ENCODE data around the gene CFAP299. TPM values are rescaled to one million over a fixed set of nuclear protein-coding genes. Genes with fewer than 3 reads are reported as not detected.

CFAP299 gene
- total RNA-seq, 2 experiments from 2014 or later = 0.63 to 3.7 TPM

GRCh38 chr4:80989921-80990544 is 654.5 kb downstream of the CFAP299 start:
- peak; percentile 87 for DNase-seq (ENCODE audit: low spot score)
- Histone ChIP-seq H3K36me3 (ENCODE audit: insufficient read depth, low read length) (peaks cover 52% of the 10 kb centered on the region), H2AFZ (ENCODE audit: low read length) (peak overlapping the region; percentile 60; the same call in 1 of the 2 replicates), H3K9me3 (ENCODE audit: low read length) (peaks cover 55% of the 10 kb centered on the region), H3K4me2 (ENCODE audit: low read length) (peak overlapping the region; percentile 55), H3K9me2 (ENCODE audit: insufficient read depth, low read length) (no peaks in the 10 kb centered on the region), H3K79me2 (ENCODE audit: insufficient read depth, low read depth, low read length) (no peaks in the 10 kb centered on the region), H3K27ac (ENCODE audit: low read depth, low read length, poor library complexity, severe bottlenecking) (peak overlapping the region; percentile 97), H3K4me3 (ENCODE audit: low read depth, low read length, poor library complexity, severe bottlenecking) (peak overlapping the region; percentile 5), H3K4me1 (ENCODE audit: insufficient read depth, low read length, poor library complexity, severe bottlenecking) (peaks cover 45% of the 10 kb centered on the region), H4K20me1 (ENCODE audit: insufficient read depth, low read length) (no peaks in the 10 kb centered on the region)
- no TSS peak for BruUV-seq (replicated peaks)
- CTCF ChIA-PET (ENCODE audit: unreplicated experiment) = interaction anchor here (0.6 to 2.4 kb wide), 9 partner anchors 15 to 377 kb away, joined by 3 to 19 read pairs (median 3); partner anchors contain the start of gene BMP3
- TF ChIP-seq EZH2phosphoT487 (IDR thresholded peaks at IDR 0.05; ENCODE audit: borderline replicate concordance, low read depth, low read length) (no peak), CTCF (conservative IDR thresholded peaks at IDR 0.05; ENCODE audit: low read length) (peak; percentile 93)
- intact Hi-C loops (cut with micrococcal nuclease; ENCODE audit: unreplicated experiment) = loop anchor here (1.0 kb wide), 6 partner anchors 49 to 628 kb away; no protein-coding TSS in a partner anchor
- POLR2A ChIA-PET = interaction anchor here (0.6 to 8.6 kb wide), 14 partner anchors 14 to 626 kb away, joined by 3 to 98 read pairs (median 4); partner anchors contain the start of gene BMP3

GRCh38 chr4:80990851-80991250 is 655.3 kb downstream of the CFAP299 start:
- POLR2A ChIA-PET = interaction anchor here (0.6 to 8.6 kb wide), 16 partner anchors 10 to 627 kb away, joined by 3 to 98 read pairs (median 5); partner anchors contain the start of gene BMP3
- H2AFZ ChIP-seq (ENCODE audit: low read length) = peak overlapping the region; percentile 60; the same call in 1 of the 2 replicates
- TF ChIP-seq EZH2phosphoT487 (IDR thresholded peaks at IDR 0.05; ENCODE audit: borderline replicate concordance, low read depth, low read length) (no peak), CTCF (conservative IDR thresholded peaks at IDR 0.05; ENCODE audit: low read length) (peak; percentile 46)
- no peaks in the 10 kb centered on the region for H3K79me2 ChIP-seq (ENCODE audit: insufficient read depth, low read depth, low read length)
- no TSS peak for BruUV-seq (replicated peaks)
- no peaks in the 10 kb centered on the region for H4K20me1 ChIP-seq (ENCODE audit: insufficient read depth, low read length)
- peaks cover 52% of the 10 kb centered on the region for H3K36me3 ChIP-seq (ENCODE audit: insufficient read depth, low read length)
- no peaks in the 10 kb centered on the region for H3K9me2 ChIP-seq (ENCODE audit: insufficient read depth, low read length)
- peak; percentile 98 for DNase-seq (ENCODE audit: low spot score)
- no peak overlapping the region for H3K4me3 ChIP-seq (ENCODE audit: low read depth, low read length, poor library complexity, severe bottlenecking)
- intact Hi-C loops (cut with micrococcal nuclease; ENCODE audit: unreplicated experiment) = loop anchor here (1.0 kb wide), 10 partner anchors 12 to 629 kb away; no protein-coding TSS in a partner anchor
- H3K4me2 ChIP-seq (ENCODE audit: low read length) = peak overlapping the region; percentile 55
- peaks cover 45% of the 10 kb centered on the region for H3K4me1 ChIP-seq (ENCODE audit: insufficient read depth, low read length, poor library complexity, severe bottlenecking)
- H3K27ac ChIP-seq (ENCODE audit: low read depth, low read length, poor library complexity, severe bottlenecking) = peak overlapping the region; percentile 97
- peaks cover 49% of the 10 kb centered on the region for H3K9me3 ChIP-seq (ENCODE audit: low read length)
- CTCF ChIA-PET (ENCODE audit: unreplicated experiment) = interaction anchor here (0.8 to 2.4 kb wide), 5 partner anchors 40 to 64 kb away, joined by 3 to 19 read pairs (median 6); partner anchors contain the start of gene BMP3

- intact Hi-C loops (cut with micrococcal nuclease; ENCODE audit: unreplicated experiment) = no loop called here
- no peak for TF ChIP-seq CTCF (conservative IDR thresholded peaks at IDR 0.05; ENCODE audit: low read length)
- Histone ChIP-seq H3K36me3 (ENCODE audit: insufficient read depth, low read length) (peaks cover 74% of the 10 kb centered on the region), H3K9me3 (ENCODE audit: low read length) (peaks cover 66% of the 10 kb centered on the region), H3K4me2 (ENCODE audit: low read length) (no peak overlapping the region), H3K9me2 (ENCODE audit: insufficient read depth, low read length) (no peaks in the 10 kb centered on the region), H3K4me1 (ENCODE audit: insufficient read depth, low read length, poor library complexity, severe bottlenecking) (peaks cover 29% of the 10 kb centered on the region), H3K4me3 (ENCODE audit: low read depth, low read length, poor library complexity, severe bottlenecking) (no peak overlapping the region), H4K20me1 (ENCODE audit: insufficient read depth, low read length) (no peaks in the 10 kb centered on the region), H3K27ac (ENCODE audit: low read depth, low read length, poor library complexity, severe bottlenecking) (no peak overlapping the region), H2AFZ (ENCODE audit: low read length) (no peak overlapping the region), H3K79me2 (ENCODE audit: insufficient read depth, low read depth, low read length) (no peaks in the 10 kb centered on the region)
- ChIA-PET CTCF (ENCODE audit: unreplicated experiment) (no interaction called here), POLR2A (interaction anchor here (0.8 to 6.8 kb wide), 4 partner anchors 32 to 376 kb away, joined by 3 to 72 read pairs (median 3); partner anchors contain the start of gene BMP3)
- no peak for DNase-seq (ENCODE audit: low spot score)
- no TSS peak for BruUV-seq (replicated peaks)
Observed at GRCh38 chr4:80999943-81000342, 664.4 kb downstream of the CFAP299 start.
